WERI-Rb-1 (cell line): ENCODE results near the gene PTPN12.

ENCODE experiments used
- DNase-seq: peaks from one replicate; pipeline ENCODE4 v3.0.0-alpha.2; 2020
- H3K27ac ChIP-seq: fragments of 250-450 bp; sonication (Bioruptor Pico); 2 replicates; pipeline ENCODE4 v1.5.1; 2020; ENCODE audit warnings: mild to moderate bottlenecking, moderate library complexity
- H3K27me3 ChIP-seq: fragments of 250-450 bp; sonication (Bioruptor Pico); 2 replicates; pipeline ENCODE4 v1.5.1; 2021; ENCODE audit warnings: mild to moderate bottlenecking, low read depth, moderate library complexity; ENCODE audit not compliant: insufficient read depth, severe bottlenecking
- H3K36me3 ChIP-seq: fragments of 250-450 bp; sonication (Bioruptor Pico); 2 replicates; pipeline ENCODE4 v1.5.1; 2020; ENCODE audit warnings: mild to moderate bottlenecking, moderate library complexity
- H3K4me3 ChIP-seq: 2 replicates; pipeline ENCODE4 v1.5.1; 2011; ENCODE audit warnings: low read depth, mild to moderate bottlenecking, control low read depth, low read length
- H3K9me3 ChIP-seq: fragments of 250-450 bp; sonication (Bioruptor Pico); 2 replicates; pipeline ENCODE4 v1.5.1; 2021; ENCODE audit warnings: mild to moderate bottlenecking, moderate library complexity; ENCODE audit not compliant: severe bottlenecking
- CTCF ChIP-seq: IDR thresholded peaks from 2 replicates; pipeline ENCODE4 v1.5.1; 2011; ENCODE audit warnings: low read depth, mild to moderate bottlenecking, control low read depth, inconsistent platforms, low read length

The PTPN12 gene

GRCh38 chr7:77655836-77656455 lies 118.9 kb downstream of the PTPN12 start:
- Histone ChIP-seq H3K4me3 (no peak overlapping the region), H3K27ac (no peak overlapping the region), H3K36me3 (peaks cover 3% of the 10 kb centered on the region; the same call in 1 of the 2 replicates), H3K27me3 (no peaks in the 10 kb centered on the region), H3K9me3 (no peaks in the 10 kb centered on the region)
- no peak for DNase-seq
- no peak for TF ChIP-seq CTCF

- no peak for DNase-seq
- Histone ChIP-seq H3K9me3 (no peaks in the 10 kb centered on the region), H3K27me3 (no peaks in the 10 kb centered on the region), H3K4me3 (no peak overlapping the region), H3K36me3 (peaks cover 3% of the 10 kb centered on the region; the same call in 1 of the 2 replicates), H3K27ac (no peak overlapping the region)
- 0 out of 2 replicates have a peak, but pooled peaks have one; percentile 22 for TF ChIP-seq CTCF
Observed at GRCh38 chr7:77657427-77658224, 120.5 kb downstream of the PTPN12 start.

GRCh38 chr7:77658928-77659327 lies 121.8 kb downstream of the PTPN12 start:
- Histone ChIP-seq H3K27me3 (no peaks in the 10 kb centered on the region), H3K27ac (no peak overlapping the region), H3K4me3 (no peak overlapping the region), H3K9me3 (no peaks in the 10 kb centered on the region), H3K36me3 (peaks cover 3% of the 10 kb centered on the region; the same call in 1 of the 2 replicates)
- no peak for DNase-seq
- no peak for TF ChIP-seq CTCF

- H3K27me3 ChIP-seq, result no peaks in the 10 kb centered on the region
- DNase-seq, result no peak
- no peaks in the 10 kb centered on the region for H3K36me3 ChIP-seq
- no peak overlapping the region for H3K27ac ChIP-seq
- no peak overlapping the region for H3K4me3 ChIP-seq
- TF ChIP-seq CTCF, result no peak
- no peaks in the 10 kb centered on the region for H3K9me3 ChIP-seq
Observed at GRCh38 chr7:77661816-77662215, 124.7 kb downstream of the PTPN12 start.

GRCh38 chr7:77662869-77663268 lies 125.8 kb downstream of the PTPN12 start:
- no peaks in the 10 kb centered on the region for H3K36me3 ChIP-seq
- no peak for DNase-seq
- H3K9me3 ChIP-seq, result no peaks in the 10 kb centered on the region
- TF ChIP-seq CTCF, result no peak
- H3K27ac ChIP-seq, result no peak overlapping the region
- H3K4me3 ChIP-seq, result no peak overlapping the region
- no peaks in the 10 kb centered on the region for H3K27me3 ChIP-seq
